Spleen (tissue), 7 donors: ENCODE results near the gene MACROH2A1.

ENCODE experiments used
- CTCF ChIP-seq, 11 experiments: fragments of 200-600 bp in 7 of 11; fragments of 450-650 bp in 4 of 11; sonication (generic) in 4 of 11; IDR thresholded peaks in 8 of 11; conservative IDR thresholded peaks in 3 of 11; 1 replicate in 7 of 11; 2 replicates in 4 of 11; pipeline versions ENCODE4 v1.4.0 to v1.8.0; 2016 to 2021; ENCODE audit warnings: antibody characterized with exemption in 11 of 11, inconsistent platforms in 4 of 11, mild to moderate bottlenecking in 1 of 11
- POLR2A ChIP-seq, 3 donors: fragments of 450-650 bp; IDR thresholded peaks; one replicate each; pipeline ENCODE4 v1.5.1; 2017; ENCODE audit warnings: antibody characterized with exemption in 3 of 3, mild to moderate bottlenecking in 1 of 3
- POLR2AphosphoS5 ChIP-seq, 3 donors: sonication (generic); formaldehyde crosslinking; IDR thresholded peaks; one replicate each; pipeline ENCODE4 v1.5.1; 2017; ENCODE audit warnings: antibody characterized with exemption in 3 of 3
- donor health status: DM: no; HTN: no; CAD: no; lungs with moderate emphysema.
- donor health status: DM: no; HTN: no; CAD: no.
- donor health status: DM: no; HTN: no; CAD: no.

GRCh38 chr5:135350536-135350935 is 48.5 kb downstream of the MACROH2A1 start:
- TF ChIP-seq POLR2A (IDR thresholded peaks at IDR 0.05) = no peak
- TF ChIP-seq CTCF (IDR thresholded peaks at IDR 0.05 in 8 of 11, conservative IDR thresholded peaks at IDR 0.05 in 3 of 11) = no peak
- no peak for TF ChIP-seq POLR2AphosphoS5 (IDR thresholded peaks at IDR 0.05)
